ENCODE results near the gene EDRF1. TPM values are rescaled to one million over a fixed set of nuclear protein-coding genes. Genes with fewer than 3 reads are reported as not detected.

Gene EDRF1
- total and polyA plus RNA-seq, 2 experiments from 2014 or later, result 25.0 to 48.8 TPM

- H3K79me2 ChIP-seq (replicated peaks; ENCODE audit: insufficient read depth), result no peaks in the 10 kb centered on the region
- H2AFZ ChIP-seq, result no peak overlapping the region
- Mint-ChIP-seq H3K4me1 (no peaks in the 10 kb centered on the region; the same call in 1 of the 3 replicates), H3K27ac (no peak overlapping the region), H3K9me3 (peaks cover 4% of the 10 kb centered on the region; the same call in 2 of the 3 replicates), H3K4me3 (no peak overlapping the region), H3K36me3 (ENCODE audit: low read depth) (no peaks in the 10 kb centered on the region; the same call in 2 of the 3 replicates), H3K27me3 (ENCODE audit: insufficient read depth, low read depth, poor library complexity) (peaks cover 3% of the 10 kb centered on the region)
- no peaks in the 10 kb centered on the region for H3K4me1 ChIP-seq (ENCODE audit: insufficient read depth)
- no peaks in the 10 kb centered on the region for H3K36me3 ChIP-seq (ENCODE audit: insufficient read depth)
- TF ChIP-seq CREB1 (CRISPR knock-in tag; IDR thresholded peaks at IDR 0.05; ENCODE audit: low read depth), result no peak
- TF ChIP-seq STAT1 (IDR thresholded peaks at IDR 0.05; ENCODE audit: unreplicated experiment), result no peak
- no peak for TF ChIP-seq CTCF (conservative IDR thresholded peaks at IDR 0.05; ENCODE audit: low read depth in 2 of 2)
- no peaks in the 10 kb centered on the region for H3K27me3 ChIP-seq (ENCODE audit: insufficient read depth)
- H3F3A ChIP-seq (replicated peaks; ENCODE audit: low read depth), result no peaks in the 10 kb centered on the region
- H3K27ac ChIP-seq (ENCODE audit: low read depth), result no peak overlapping the region
- DNase-seq (ENCODE audit: low spot score) (no peak), ATAC-seq (no peak)
- H3K4me2 ChIP-seq, result no peak overlapping the region
- no peaks in the 10 kb centered on the region for H4K20me1 ChIP-seq (replicated peaks; ENCODE audit: insufficient read depth)
- no peaks in the 10 kb centered on the region for H3K9me2 ChIP-seq (ENCODE audit: insufficient read depth)
- no peak overlapping the region for H3K4me3 ChIP-seq
Measured at GRCh38 chr10:125783957-125784356, 64.4 kb downstream of the EDRF1 start.

GRCh38 chr10:125785791-125786190 is 66.3 kb downstream of the EDRF1 start:
- Mint-ChIP-seq H3K4me3 (no peak overlapping the region), H3K27ac (no peak overlapping the region), H3K9me3 (no peaks in the 10 kb centered on the region; the same call in 2 of the 3 replicates), H3K27me3 (ENCODE audit: insufficient read depth, low read depth, poor library complexity) (peaks cover 3% of the 10 kb centered on the region), H3K4me1 (no peaks in the 10 kb centered on the region; the same call in 1 of the 3 replicates), H3K36me3 (ENCODE audit: low read depth) (peaks cover 3% of the 10 kb centered on the region; the same call in 1 of the 3 replicates)
- Histone ChIP-seq H3K27ac (ENCODE audit: low read depth) (no peak overlapping the region), H4K20me1 (replicated peaks; ENCODE audit: insufficient read depth) (no peaks in the 10 kb centered on the region), H3K36me3 (ENCODE audit: insufficient read depth) (no peaks in the 10 kb centered on the region), H3K27me3 (ENCODE audit: insufficient read depth) (no peaks in the 10 kb centered on the region), H3K79me2 (replicated peaks; ENCODE audit: insufficient read depth) (no peaks in the 10 kb centered on the region), H3K4me3 (no peak overlapping the region), H3F3A (replicated peaks; ENCODE audit: low read depth) (no peaks in the 10 kb centered on the region), H3K4me1 (ENCODE audit: insufficient read depth) (no peaks in the 10 kb centered on the region), H2AFZ (no peak overlapping the region), H3K4me2 (no peak overlapping the region), H3K9me2 (ENCODE audit: insufficient read depth) (no peaks in the 10 kb centered on the region)
- ATAC-seq (no peak), DNase-seq (ENCODE audit: low spot score) (no peak)
- TF ChIP-seq REST (IDR thresholded peaks at IDR 0.05; ENCODE audit: unreplicated experiment), result no peak

Measured in GM23338 (cell line).